GM19463 (cell line): Measurements from ENCODE around the gene CSF2.

Experiments used
- ATAC-seq: cut with Tn5 transposase; IDR thresholded peaks from one replicate; pipeline ENCODE4 v1.9.1; 2021; ENCODE audit warnings: mild to moderate bottlenecking, moderate library complexity; ENCODE audit not compliant: unreplicated experiment

The CSF2 gene

DNA sequence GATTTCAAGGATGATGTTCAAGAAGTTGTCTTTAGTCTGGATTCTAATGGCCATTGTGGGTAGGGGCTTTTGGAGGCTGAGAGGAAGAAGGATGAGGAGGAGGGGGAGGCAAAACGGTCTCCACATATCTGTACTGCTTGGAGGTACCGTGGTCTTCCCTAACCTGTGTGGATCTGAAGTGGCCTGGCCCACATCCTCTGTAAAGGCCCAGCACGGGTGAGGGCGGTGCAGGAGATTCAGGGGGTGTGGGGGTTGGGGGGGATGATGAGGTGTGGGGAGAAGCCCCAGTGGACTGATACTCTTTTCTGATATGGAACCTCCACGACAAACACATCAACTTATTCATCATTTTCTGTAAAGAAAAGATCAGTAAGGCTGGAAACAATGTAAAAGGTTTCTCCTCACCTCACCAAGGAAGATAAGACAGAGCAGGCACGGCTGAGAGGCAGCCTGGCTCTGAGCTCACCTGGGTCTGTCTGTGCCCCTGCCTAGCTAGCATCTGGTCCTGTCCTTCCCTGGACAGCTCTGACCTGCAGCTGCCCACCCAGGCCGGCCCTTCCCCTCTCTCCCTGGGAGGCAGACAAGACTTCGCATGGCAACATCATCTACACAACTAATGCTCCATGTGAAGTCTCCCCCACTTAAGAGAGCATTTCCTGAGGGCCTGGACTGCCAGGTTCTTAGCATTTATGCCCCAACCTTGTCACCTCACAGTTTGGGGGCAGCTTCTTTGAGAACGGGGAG, 18.7 kb upstream of the CSF2 start:
- ATAC-seq = no peak

DNA sequence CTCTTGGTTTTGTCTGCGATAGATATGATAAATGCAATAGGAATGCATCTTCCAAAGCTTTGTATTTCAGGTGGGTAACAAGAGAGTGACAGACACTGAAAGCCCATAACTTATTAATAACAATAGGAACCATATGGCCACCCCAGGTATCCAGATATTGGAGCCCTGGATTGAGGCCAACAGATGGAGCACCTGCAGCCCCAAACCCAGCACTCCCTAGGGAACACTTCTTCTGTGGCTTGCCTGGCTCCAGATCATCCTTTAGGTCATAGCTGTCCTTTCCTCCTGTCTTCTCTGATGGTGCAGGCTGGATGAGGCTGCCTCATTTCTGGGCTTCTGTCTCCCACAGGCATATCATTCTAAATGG, 18.2 kb upstream of the CSF2 start:
- ATAC-seq = no peak

DNA sequence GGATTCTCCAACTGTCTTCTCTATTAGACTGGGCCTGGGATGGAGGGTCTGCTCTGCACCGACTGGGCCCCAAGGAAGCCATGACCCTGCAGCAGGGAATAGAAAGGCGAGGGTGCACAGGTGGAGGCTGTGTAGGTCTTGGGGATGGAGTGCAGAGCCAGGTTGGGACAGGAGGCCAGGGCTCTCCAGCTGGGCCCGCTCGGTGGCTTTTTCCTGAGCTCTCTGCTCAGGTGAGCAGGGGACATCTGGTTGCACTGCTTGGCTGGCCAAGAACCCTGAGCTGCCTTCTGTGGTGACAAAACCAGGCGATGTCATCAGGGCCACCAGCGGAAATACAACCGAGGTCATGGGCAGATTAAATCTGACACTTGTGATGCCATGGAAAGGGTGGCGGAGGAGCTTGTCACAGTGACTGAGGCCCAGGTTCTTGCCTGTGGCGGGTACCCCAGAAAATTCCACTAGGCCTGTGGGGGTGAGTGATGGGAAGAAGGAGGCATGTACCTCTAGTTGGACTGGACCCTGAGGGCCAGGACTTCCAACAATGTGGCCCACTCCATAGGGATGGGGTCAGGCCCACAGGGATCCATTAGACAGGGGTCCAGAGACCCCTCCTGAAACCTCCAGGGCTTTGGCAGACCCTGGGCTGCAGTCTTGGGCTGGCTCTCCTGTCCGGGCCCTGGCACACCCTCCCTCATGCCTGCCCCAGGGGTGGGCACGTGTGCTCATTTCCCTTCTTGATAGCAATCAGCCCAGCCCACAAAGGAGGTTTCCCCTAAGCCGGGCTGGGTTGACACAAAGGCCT, 17.6 kb upstream of the CSF2 start:
- no peak for ATAC-seq

DNA sequence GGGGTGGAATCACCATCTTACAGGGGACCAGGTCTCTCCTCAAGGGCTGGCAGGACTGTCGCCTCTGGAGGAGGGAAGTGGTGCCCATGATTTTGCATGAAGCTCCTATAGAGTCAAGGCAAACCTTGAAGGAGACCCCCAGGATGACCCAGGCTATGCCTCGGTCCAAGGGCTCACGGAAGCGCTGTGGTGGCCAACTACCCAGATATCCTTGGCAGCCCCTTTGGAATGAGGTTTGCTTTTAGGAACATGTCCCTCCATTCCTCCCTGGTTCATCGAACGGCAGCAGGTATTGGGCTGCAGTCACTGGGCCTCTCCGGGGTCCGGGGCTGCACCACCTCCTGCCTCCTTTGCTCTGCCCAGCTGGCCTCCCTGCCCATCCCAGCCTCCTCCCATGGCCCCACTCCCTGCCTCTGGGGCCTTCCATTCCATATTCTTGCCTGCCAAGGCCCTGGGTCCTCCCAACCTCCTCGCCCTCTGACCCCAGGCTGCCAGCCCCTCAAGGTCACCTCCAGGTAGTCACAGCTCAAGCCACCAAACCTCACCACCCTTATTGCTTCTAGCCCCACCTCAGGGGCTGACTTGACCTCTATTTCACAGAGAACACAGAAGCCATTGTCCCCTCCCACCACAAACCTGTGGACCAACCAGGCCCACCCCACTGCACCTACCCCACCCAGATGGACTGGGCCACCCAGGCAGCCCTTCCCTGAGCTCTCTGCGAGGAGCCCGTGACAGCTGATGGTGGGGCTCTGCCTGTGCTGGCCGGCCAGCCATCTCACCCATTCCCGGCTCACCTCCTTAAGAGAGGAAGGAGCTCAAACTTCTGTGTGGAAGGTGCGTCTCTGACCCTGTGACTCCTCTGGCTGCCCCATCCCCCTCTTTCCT, 16.7 kb upstream of the CSF2 start:
- no peak for ATAC-seq

DNA sequence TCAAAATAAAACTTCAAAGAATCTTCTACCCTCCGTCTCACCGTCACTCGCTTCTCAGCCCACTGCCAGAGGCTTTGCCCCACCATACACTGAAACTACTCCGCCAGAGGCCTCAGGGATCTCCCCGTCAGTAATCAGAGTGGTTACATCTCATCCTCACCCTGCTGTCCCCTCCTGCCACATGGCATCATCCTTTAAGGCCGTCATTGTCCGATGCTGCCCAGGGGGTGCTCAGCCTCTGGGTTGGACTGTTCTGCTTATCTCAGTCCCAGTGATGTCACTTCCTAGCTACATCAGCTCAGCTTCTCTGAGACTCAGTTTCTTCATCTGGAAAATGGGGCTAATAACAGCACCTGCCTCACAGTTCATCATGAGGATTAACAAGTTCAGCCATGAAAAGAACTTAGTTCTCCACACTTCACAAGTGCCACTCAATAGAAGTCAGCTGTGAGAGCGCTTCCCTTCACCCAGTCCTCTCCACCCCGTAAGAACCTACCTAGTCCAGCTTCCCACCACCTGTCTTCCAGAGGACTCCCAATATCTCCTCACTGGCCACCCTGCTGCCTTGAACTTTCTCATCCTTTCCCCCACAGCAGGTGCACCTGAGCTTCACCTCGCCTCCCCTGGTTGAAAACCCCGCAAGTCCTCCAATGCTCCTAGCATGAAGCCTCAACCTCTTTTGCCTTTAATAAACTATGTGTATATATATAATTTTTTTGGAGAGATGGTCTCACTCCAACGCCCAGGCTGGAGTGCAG, 15.9 kb upstream of the CSF2 start:
- no peak for ATAC-seq

DNA sequence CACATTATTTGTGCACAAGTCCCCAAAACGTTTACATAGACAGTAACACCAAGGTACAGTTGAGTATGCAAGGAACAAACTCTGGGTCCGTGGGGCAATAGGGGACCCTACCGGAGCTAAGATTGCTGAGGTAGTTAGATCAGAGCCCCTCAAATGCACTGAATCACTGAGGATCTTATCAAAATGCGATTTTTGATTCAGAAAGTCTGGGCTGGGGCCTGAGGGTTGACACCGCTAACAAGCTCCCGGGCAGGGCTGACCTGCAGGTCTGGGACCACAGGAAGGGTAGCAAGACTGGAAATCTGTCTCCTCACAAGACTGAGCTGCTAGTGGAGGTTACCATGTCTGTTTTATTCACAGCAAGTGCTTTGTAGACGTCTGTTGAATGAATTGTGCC, 14.9 kb upstream of the CSF2 start:
- ATAC-seq = no peak

DNA sequence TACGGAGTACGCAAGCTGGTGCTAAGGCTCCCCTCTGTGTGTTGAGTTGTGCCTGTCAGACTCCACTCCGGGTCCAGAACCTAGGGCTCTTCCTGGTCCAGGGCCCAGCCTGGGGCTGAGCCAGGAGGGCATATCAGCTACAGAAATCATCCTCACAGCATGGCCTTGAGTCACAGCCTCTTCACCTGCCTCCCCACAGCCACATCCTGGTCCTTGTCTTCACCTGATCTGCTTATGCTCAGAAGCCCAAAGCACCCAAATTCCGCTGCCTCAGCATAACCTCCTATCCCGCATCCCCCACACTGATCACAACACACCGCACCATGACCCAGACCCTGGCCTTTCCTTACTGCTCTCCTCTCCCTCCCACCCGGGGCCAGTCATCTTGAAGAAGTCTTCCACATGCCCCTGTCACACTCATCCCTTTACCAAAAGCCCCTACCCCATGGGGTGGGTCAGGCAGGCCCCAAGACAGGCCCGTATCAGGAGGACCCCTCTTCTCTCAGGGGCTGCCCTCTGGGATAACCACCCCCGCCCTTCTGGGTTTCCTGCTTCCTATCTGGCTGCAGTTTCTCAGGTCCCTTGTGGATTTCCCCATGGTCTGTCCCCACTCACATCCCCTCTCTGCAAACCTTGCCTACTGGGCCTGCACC, 14.4 kb upstream of the CSF2 start:
- no peak for ATAC-seq

DNA sequence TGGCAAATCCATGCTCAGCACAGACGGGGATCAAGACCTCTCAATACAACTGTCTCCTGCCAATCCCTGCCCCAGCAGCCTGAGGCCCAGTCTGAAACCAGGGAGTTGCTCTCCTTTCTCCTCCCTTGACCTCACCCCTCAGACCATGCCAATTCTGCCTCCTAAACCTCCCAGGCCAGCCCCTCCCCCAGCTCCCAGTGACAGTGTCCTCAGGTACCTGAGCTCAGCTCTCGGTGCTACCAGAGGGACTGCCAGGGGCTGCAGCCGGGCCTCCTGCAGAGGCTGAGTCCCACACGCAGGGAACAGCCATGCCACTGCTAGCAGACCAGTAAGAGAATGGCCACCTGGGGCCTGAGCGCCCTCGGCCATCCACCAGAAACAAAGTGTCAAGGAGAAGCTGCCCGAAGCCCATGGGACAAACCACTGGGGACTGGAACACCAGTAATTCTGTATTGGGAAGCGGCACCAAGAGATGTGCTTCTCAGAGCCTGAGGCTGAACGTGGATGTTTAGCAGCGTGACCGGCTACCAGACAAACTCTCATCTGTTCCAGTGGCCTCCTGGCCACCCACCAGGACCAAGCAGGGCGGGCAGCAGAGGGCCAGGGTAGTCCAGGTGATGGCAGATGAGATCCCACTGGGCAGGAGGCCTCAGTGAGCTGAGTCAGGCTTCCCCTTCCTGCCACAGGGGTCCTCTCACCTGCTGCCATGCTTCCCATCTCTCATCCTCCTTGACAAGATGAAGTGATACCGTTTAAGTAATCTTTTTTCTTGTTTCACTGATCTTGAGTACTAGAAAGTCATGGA, 13.7 kb upstream of the CSF2 start:
- ATAC-seq = no peak

DNA sequence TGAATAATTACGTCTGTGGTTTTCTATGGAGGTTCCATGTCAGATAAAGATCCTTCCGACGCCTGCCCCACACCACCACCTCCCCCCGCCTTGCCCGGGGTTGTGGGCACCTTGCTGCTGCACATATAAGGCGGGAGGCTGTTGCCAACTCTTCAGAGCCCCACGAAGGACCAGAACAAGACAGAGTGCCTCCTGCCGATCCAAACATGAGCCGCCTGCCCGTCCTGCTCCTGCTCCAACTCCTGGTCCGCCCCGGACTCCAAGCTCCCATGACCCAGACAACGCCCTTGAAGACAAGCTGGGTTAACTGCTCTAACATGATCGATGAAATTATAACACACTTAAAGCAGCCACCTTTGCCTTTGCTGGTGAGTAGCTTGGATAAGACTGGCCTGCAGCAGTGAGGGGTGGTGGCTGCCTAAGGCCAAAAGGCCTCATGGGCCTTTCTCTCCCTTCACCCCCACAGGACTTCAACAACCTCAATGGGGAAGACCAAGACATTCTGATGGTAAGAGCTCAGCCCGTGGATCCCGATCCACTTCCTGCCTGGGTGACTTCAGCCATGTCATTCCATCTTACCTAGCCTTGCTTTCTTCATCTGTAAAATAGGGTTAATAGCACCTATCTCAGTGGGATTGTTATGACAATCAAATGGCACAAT, 13.0 kb upstream of the CSF2 start, which contains the start of gene IL3:
IL3 (plus strand) TSS at position 155 of the 661 bp plus-strand sequence; CDS start at position 207, 52 bp downstream.
- ATAC-seq = no peak

DNA sequence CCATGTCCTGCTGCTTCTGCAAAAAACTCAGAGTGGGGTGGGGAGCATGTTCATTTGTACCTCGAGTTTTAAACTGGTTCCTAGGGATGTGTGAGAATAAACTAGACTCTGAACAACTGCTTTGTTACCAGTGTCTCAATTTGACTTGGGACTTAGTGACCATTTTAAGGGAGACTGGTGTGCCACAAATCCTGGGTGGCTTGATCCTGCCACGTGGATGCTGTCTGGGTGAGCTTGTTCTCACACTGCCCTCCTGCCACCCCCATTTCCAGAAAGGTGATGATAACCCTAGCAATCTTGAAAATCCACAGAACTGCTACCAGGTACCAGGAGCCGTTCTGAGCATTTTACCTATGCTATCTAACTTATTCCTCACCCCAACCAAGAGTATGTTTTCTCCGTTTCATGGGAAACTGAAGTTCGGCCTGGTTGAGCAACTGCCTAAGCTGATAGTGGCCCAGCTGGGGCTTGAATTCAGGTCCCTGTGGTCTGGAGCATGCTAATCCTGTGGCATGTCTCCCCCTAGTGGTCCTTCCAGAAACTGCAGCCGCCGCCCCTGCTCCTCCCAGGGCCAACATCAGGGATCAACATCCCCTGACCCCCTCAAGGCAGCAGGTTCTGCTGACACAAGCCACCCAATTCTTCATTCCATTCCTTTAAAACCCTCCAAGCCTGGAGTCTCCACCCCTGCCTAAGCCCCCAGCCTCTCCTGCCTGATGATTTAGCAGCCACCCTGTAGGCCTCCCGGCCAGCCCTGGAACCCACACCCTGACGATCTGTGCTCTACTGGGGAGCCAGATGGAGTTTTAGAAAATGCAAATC, 10.3 kb upstream of the CSF2 start:
- ATAC-seq = peak; percentile 45

DNA sequence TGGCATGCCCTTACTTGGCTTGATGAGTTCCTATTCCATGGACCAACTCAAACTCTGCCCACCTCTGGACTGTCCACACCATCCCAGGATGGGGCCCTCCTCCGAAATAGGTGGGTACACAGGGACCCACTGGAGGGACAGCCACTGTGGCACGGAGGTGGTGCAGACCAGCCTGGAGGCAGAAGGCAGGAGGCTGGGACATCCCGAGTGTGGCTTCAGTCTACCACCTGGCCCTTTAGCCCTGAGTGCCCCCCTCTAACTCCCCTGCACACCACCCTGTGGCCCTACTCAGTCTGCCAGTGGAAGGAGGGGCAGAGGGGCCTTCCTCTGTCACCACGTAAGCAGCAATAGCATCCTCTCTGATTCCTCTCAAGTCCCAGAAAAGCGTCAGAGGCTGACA, 9.4 kb upstream of the CSF2 start:
- ATAC-seq = no peak

DNA sequence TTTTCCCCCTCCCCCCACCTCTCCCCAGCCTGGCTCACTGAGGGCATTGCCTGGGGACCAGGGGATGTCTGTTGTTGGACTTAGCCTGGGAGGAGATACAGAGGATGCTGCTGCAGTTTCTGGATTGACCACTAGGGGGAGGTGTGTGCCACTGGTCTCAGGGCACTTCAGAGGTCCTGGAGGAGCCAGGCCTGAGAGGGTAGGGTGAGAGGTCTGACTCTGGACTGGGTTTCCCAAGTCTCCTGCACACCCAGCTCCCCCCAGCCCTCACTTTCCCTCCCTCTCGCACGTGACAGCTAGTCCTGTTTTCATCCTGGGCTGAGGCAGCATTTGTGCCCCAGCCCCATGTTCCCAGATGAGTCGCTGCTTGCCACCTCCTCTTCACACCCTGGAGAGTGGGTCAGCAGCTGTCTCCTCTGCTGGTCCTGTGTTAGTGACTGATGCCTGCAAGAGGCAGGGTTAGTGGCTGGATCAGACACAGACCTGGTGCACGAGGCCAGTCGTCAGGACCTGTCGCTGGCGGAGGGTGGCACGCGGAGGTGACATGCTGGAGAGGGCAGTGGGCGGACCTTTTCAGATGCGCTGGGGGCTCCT, 8.8 kb upstream of the CSF2 start:
- peak; percentile 75 for ATAC-seq

DNA sequence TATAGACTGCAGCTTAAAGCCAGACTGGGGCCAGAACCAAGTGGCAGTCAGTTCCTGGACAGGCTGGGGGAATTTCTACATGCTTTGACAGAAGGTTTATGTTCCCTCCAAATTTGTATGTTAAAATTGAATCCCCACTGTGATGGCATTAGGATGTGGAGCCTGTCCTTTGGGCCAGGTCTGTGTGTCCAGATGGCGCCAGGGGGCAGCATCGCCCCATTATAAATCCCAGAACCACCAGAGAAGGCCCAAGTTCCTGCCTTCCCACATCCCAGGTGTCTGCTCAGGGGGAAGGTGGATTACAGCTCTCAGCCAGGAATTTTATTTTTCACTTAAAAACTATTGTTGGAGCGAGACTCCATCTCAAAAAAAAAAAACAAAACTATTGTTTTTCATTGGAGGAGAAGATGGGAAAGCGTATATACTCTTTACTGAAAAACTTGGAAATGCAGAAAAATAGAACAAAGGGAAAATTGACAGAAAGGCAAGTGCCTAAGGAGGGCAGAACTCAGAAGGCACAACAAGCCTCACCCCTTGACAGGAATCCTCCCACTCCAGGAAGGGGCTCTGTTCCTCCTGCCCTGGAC, 8.1 kb upstream of the CSF2 start:
- no peak for ATAC-seq

DNA sequence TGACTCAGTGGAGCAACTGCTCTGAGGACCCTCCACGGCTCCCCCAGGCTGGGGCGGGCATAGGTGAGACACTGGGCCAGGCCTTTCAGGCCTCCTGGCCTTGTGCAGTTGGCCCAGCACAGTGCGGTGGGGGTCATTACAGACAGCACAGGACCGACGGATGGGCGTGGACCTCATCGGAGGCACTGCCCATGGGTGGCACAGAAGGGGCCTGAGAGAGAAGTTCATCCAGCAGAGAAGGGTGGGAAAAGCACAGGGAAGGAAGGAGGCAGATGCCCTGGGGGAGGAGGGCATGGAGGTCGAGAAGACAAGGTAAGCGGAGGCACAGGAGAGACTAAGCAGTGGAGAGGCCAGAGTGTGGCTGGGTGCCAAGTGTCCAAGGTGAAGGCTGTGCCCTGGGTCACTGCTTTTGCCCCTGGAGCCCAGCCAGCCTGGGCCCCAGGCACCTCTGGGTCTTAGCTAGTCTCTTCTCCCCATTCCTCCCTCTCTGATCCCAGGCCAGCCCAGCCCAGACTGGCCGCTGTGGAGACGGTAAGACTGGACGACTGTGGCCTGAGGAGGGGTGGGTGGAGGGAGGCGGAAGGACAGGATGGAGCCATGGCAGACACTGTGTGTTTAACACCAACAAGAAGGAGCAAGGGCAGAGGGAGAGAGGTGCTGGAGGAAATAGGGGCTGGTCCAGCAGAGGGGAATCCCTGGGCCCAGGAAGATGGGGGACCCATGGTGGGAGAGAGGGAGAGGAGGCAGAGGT, 7.5 kb upstream of the CSF2 start:
- ATAC-seq = no peak

DNA sequence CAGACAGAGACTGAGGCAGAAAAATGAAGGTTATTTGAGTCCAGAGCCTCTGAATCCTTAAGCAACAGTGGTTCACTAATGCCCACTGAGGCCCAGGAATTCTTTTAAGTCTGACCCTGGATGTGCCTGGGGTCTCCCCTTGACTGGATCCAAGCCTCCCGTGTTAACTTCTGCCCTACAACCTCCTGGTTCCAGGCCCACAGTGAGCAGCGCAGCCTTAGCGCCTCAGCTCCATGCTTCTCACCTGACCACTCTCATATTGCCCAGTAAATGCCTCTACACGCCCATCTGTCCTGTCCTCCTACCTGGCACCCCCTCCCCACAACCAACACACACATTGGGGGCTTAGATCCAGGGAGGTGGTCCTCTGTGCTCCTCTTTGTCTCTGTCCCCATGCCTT, 6.7 kb upstream of the CSF2 start:
- ATAC-seq = no peak

DNA sequence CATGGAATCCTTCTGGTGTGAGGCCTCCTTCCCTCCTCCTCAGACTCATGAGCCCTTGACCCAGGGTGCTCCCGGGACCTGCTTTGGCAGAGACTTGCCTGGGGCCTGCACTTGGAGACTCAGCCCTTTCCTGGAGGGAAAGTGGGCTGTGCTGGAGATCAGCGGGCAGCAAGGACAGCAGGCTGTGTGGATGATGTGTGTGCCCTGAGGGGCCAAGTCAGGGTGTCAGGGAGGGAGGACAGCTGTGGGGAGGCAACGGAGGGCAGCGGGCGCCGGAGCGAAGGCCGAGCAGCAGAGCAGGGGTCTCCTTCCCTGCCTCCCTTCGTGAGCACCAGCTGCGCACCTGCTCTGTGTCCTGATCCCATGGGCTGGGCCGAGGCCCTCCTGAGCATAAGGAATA, 6.1 kb upstream of the CSF2 start:
- no peak for ATAC-seq
